HTERT RPE-1 (cell line): ENCODE results near the gene GCNT2.
"Not testable (repeated sequence)": the region's sequence is repeated elsewhere in the genome, so short reads cannot be mapped to it uniquely, and the experiment has no call there.

Experiments used
- in situ Hi-C: fragments of 300-500 bp; cut with MboI; formaldehyde crosslinking; loops from 4 replicates; pipeline ENCODE4 v1.14.3; 2020; ENCODE audit warnings: low sequenced_read_pairs

GCNT2 gene

GRCh38 chr6:10521104-10521808 is at the start of gene GCNT2:
GCNT2 (plus strand) TSS chr6:10521351; CDS start chr6:10528912, 7,561 bp downstream.
- in situ Hi-C loops = no loop called here

DNA sequence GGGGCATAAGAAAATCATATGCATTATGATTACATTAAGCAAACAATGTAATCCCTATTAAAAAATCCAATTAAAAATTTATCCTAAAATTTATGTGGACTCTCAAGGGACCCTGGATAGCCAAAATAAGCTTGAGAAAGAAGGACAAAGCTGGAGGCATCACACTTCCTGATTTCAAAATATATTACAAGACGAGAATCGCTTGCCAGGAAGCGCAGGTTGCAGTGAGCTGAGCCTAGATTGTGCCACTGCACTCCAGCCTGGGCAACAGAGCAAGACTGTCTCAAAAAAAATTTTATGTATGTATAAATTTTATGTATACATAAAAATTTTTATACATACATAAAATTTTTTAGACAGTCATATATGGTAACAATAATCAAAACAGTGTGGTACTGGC is 48.5 kb upstream of the GCNT2 start:
- in situ Hi-C loops = no loop called here

GRCh38 chr6:10478187-10479040 is 42.7 kb upstream of the GCNT2 start:
- in situ Hi-C loops = no loop called here

DNA sequence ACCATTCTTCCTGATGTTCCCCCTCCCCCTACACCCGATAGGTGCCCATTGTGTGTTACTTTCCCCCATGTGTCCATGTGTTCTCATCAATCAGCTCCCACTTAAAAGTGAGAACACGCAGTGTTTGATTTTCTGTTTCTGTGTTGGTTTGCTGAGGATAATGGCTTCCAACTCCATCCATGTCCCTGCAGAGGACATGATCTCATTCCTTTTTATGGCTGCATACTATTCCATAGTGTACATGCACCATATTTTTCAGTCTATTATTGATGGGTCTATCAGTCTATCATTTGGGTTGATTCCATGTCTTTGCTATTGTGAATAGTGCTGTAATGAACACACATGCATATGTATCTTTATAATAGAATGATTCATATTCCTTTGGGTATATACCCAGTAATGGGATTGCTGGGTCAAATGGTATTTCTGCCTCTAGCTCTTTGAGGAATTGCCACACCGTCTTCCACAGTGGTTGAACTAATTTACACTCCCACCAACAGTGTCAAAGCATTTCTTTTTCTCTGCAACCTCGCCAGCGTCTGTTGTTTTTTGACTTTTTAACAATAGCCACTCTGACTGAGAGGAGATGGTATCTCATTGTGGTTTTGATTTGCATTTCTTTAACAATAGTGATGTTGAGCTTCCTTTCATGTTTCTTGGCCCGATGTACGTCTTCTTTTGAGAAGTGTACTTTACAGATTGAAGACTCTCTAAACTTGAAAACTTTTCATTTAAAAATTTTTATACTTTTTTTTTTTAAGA is 41.0 kb upstream of the GCNT2 start:
- in situ Hi-C loops = no loop called here

GRCh38 chr6:10481101-10481500 is 40.0 kb upstream of the GCNT2 start:
- in situ Hi-C loops = no loop called here

GRCh38 chr6:10482636-10483257 is 38.4 kb upstream of the GCNT2 start:
- in situ Hi-C loops = no loop called here

DNA sequence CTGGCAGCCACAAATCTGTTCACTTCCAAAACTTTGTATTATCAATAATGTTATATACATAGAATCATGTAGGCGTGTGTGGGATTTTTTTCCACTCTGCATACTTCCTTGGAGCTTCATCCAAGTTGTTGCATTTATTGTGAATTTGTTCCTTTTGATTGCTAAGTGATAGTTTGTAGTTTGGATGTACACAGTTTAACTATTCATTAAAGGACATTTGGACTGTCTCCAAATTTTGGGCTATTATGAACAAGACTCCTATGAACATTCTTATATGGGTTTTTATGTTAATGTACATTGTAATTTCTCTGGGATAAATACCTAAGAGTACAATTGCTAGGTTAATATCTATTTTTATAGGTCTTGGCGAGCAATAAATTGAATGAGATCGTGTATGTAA is 36.2 kb upstream of the GCNT2 start:
- in situ Hi-C loops = no loop called here

- in situ Hi-C loops = no loop called here
Observed at GRCh38 chr6:10485406-10485805, 35.7 kb upstream of the GCNT2 start.

- in situ Hi-C loops = no loop called here
Observed at GRCh38 chr6:10486215-10486614, 34.9 kb upstream of the GCNT2 start.

GRCh38 chr6:10486944-10487588 is 34.1 kb upstream of the GCNT2 start:
- in situ Hi-C loops = not testable (repeated sequence)

DNA sequence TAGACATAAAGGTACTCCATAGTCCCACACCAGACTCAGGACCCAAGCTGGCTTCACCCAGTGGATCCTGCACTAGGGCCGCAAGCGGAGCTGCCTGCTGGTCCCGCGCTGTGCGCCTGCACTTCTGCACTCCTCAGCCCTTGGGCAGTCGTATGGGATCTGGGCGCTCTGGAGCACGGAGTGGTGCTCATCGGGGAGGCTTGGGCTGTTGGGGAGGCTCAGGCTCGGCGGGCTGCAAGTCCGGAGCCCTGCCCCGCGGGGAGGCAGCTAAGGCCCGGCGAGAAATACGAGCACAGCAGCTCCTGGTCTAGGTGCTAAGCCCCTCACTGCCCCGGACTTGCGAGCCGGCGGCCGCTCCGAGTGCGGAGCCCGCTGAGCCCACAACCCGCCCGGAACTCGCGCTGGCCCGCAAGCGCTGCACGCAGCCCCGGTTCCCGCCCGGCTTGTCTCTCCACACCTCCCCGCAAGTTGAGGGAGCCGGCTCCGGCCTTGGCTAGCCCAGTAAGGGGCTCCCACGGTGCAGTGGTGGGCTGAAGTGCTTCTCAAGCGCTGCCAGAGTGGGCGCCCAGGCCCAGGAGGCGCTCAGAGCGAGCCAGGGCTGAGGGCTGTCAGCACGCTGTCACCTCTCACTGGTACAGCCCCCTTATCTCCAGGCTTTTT is 33.4 kb upstream of the GCNT2 start:
- in situ Hi-C loops = no loop called here

GRCh38 chr6:10491463-10491862 is 29.7 kb upstream of the GCNT2 start:
- in situ Hi-C loops = no loop called here

- in situ Hi-C loops = not testable (repeated sequence)
Observed at GRCh38 chr6:10491905-10492304, 29.2 kb upstream of the GCNT2 start.

DNA sequence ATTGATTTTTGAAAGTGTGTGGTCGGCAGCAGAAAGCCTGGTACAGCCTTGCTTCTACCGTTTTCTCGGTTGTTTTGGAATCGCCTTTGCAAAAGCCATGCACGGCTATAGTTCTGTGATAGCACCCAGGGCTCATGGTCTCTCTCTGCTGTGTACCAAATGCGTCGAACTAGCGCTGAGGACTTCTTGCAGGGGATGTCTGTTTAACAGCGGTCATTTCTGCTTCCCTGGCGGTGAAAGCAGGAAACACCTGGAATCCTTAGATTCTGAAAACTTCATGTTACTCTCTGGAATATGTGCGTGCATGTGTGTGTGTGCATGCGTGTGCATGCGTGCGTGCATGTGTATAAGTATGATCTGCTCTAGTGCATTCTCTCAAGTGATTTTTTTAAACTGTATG is 26.1 kb upstream of the GCNT2 start:
- in situ Hi-C loops = no loop called here

DNA sequence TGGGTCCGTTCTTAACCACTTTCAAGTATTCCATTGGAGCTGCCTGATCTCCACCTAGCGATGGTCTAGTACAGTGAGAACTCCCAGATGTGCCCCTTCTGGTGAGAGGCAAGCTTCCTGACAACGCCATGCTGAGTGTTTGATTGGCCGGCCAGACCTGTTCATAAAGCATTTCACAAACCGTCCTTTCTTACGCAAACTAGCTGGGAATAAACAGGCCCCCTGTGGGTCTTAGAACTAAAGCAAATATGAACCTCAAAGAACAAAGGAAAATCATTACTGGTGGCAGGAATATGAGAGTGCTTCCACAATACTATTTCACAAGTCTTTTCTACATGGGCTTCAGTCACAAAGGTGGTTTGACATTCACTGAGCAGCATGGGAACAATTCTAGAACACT is 15.6 kb upstream of the GCNT2 start:
- in situ Hi-C loops = no loop called here

DNA sequence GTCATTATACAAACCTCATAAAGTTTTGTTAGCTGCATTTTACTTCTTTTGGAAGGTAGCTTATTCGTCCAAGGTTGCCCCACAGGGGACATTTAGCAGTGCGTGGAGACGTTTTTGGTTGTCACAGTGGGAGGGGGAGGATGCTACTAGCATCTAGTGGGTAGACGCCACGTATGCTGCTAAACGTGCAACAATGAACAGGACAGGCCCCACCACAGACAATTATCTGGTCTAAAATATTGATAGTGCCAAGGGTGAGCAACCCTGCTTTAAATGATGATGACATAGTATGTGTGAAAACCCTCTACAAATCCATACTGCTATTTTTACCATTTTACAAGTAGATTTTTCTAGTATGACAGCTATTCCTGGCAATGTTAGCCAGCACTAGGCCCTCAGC is 13.9 kb upstream of the GCNT2 start:
- in situ Hi-C loops = no loop called here

DNA sequence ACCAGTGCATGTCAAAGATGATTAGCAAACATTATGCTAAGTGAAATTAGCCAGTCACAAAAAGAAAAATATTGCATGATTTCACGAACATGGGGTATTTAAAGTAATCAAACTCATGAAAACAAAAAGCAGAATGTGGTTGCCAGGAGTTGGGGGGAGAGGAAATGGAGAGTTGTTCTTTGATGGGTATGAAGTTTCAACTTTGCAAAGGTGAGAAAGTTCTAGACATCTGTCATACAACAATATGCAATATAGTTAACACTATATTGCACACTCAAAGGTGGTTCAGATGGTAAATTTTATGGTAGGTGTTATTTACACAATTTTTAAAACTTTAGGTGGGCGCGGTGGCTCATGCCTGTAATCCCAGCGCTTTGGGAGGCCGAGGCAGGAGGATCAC is 13.4 kb upstream of the GCNT2 start:
- in situ Hi-C loops = no loop called here

GRCh38 chr6:10510592-10511367 is 10.4 kb upstream of the GCNT2 start:
- in situ Hi-C loops = no loop called here

GRCh38 chr6:10511477-10511876 is 9.7 kb upstream of the GCNT2 start:
- in situ Hi-C loops = no loop called here
